HG02642 (cell line): ENCODE results near the gene ATP6V0A1.
"Not testable (repeated sequence)": the region's sequence is repeated elsewhere in the genome, so short reads cannot be mapped to it uniquely, and the experiment has no call there.

Source experiments
- ATAC-seq: cut with Tn5 transposase; IDR thresholded peaks from one replicate; pipeline ENCODE4 v1.9.1; 2021; ENCODE audit warnings: mild to moderate bottlenecking; ENCODE audit not compliant: unreplicated experiment, poor library complexity

Gene ATP6V0A1

DNA sequence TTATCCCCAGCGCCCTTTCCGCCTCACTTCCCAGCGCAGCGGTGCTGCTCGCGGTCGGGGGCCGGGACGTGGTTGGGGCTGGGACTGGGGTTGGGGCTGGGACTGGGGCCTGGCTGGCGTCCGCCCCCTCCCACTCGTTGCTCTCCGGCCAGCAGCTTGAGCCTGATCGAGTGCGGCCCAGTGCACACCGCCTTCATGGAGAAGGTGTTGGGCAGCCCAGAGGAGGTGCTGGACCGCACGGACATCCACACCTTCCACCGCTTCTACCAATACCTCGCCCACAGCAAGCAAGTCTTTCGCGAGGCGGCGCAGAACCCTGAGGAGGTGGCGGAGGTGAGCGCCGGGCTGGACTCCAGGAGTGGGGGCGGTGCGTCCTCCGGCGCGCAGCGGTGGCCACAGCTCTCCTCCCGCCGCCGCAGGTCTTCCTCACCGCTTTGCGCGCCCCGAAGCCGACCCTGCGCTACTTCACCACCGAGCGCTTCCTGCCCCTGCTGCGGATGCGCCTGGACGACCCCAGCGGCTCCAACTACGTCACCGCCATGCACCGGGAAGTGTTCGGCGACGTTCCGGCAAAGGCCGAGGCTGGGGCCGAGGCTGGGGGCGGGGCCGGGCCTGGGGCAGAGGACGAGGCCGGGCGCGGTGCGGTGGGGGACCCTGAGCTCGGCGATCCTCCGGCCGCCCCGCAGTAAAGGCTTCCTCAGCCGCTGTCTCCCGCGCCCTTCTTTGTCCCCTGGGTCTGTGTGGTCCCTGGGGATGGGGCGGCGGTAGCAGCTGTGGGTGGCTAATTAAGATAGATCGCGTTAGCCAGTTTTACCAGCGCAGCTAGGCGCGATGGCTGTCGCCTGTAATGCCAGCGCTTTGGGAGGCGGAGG lies 95.8 kb downstream of the ATP6V0A1 start:
- ATAC-seq, result peak; percentile 77

DNA sequence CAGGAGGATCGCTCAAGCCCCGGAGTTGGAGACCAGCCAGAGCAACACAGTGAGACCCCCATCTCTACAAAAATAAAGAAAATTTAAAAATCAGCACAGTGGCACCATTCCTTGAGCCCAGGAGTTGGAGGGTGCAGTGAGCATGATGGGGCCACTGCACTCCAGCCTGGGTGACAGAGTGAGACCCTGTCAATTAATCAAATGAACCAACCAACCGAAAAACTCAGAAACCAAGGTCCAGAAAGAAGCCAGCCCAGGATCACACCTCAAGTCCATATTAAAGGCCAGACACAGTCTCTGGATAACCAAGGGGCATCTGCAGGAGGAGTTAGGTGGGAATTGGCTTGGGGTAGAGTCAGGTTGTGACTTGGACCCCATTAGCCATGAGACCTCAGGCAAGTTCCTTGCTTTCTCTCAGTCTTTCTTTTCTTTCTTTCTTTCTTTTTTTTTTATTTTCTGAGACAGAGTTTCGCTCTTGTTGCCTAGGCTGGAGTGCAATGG lies 96.5 kb downstream of the ATP6V0A1 start:
- no peak for ATAC-seq

DNA sequence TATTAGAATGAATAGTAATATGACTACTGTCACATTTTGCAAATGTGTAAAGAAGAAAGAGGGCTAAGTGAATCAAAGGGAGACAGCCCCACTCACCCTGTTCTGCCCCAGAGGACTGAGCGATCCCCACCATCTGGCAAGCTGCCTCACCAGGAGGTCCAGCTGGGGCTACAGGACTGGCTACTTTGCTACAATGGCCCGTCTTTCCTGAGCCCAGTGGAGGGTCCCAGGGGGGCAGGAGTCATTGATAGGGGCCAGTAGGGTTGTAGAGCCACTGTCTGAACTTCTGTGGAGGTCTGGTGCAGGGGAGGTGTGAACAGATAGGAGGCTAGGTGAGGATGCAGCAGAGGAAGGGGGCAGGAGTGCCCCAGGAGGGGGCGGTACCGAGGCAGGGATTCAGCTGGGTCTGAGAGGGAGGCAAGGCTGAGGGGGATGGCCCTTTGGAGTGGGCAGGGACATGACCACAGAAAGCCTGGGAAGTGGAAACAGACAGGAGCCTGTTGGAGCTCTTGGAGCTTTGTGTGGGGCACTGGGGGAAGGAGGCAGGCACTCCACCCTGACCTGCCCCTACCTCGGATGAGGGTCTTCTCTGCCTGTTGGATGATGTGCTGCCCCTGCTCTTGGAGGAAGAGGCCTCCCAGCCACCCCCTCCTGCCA lies 97.4 kb downstream of the ATP6V0A1 start:
- not testable (repeated sequence) for ATAC-seq

DNA sequence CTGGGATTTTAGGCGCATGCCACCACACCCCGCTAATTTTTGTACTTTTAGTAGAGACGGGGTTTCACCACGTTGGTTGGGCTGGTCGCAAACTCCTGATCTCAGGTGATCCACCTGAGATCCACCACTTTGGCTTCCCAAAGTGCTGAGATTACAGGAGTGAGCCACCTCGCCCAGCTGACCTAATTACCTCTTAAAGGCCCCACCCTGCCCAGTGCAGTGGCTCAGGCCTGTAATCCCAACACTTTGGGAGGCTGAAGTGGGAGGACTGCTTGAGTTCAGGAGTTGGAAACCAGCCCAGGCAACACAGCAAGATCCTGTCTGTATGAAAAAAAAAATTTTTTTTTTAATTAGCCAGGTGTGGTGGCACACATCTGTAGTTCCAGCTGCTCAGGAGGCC lies 100.4 kb downstream of the ATP6V0A1 start:
- no peak for ATAC-seq

DNA sequence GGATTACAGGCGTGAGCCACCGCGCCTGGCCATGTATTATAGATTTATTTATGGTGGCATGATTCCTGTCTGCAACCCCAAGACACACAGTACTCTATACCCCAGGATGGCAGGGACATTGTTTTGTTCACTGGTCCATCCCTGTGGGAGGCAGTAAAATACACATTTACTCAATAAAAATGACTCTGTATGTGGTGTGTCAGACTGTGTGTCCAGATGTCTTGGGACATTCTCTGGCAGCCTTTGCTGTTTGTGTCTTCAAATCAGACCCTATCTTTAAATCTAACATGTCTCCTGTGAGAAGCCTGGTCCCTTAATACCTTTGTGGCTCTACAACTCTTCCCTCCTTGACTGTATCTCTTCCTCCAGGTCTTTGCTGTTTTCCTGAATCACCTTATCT lies 101.6 kb downstream of the ATP6V0A1 start:
- ATAC-seq, result no peak

DNA sequence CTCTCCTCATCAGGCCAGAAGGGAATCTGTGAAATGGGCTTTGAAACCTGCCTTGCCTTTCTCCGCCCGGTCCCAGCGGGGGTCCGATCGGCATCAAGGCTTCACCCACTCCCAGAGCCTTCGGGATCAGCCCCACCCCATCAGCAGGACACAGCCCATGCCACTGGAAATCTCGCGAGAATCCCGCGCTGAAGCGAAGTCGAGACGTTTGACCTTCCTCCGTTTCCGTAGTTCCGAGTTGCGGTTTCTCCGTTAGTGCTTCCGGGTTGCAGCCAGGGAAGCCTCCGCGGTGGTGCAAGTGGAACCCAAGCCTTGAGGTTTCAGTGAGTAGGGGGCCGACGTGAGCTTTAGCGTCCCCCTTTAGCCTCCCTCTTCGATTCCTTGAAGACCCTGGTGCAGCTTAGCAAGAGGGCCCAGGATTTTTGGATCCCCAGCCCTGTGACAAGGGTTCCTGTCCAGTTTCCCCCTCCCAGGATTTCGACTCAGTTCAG lies 103.3 kb downstream of the ATP6V0A1 start, which contains the start of gene COASY:
COASY (plus strand) TSS at position 252 of the 491 bp plus-strand sequence. CDS start 475 bp downstream, outside the sequence.
- ATAC-seq, result peak; percentile 56

DNA sequence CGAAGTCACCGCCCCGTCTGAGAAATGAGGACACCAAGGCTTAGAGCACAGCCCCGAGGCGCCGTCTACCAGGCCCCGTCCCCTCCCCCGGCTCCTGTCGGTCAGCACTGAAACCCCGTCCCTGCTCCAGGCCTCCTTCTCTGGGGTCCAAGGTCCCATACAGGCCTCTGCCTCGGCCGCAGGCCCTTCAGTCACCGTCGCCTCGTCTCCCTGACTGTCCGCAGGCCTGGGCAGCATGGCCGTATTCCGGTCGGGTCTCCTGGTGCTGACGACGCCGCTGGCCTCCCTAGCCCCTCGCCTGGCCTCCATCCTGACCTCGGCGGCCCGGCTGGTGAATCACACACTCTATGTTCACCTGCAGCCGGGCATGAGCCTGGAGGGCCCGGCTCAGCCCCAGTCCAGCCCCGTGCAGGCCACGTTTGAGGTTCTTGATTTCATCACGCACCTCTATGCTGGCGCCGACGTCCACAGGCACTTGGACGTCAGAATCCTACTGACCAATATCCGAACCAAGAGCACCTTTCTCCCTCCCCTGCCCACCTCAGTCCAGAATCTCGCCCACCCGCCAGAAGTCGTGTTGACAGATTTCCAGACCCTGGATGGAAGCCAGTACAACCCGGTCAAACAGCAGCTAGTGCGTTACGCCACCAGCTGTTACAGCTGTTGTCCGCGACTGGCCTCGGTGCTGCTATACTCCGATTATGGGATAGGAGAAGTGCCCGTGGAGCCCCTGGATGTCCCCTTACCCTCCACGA lies 103.9 kb downstream of the ATP6V0A1 start:
- no peak for ATAC-seq

DNA sequence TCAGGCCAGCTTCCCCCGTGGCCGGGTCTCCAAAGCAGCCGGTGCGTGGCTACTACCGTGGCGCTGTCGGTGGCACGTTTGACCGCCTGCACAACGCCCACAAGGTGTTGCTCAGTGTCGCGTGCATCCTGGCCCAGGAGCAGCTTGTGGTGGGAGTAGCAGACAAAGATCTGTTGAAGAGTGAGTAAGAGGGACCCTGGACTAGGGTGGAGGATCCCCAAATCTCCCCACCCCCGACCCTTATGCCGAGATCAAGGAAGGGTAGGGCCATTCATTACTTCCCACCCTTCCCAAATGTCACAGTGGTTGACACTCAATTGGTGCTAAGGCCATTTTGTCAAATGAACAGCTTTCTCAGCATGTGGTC lies 104.4 kb downstream of the ATP6V0A1 start:
- ATAC-seq, result no peak

DNA sequence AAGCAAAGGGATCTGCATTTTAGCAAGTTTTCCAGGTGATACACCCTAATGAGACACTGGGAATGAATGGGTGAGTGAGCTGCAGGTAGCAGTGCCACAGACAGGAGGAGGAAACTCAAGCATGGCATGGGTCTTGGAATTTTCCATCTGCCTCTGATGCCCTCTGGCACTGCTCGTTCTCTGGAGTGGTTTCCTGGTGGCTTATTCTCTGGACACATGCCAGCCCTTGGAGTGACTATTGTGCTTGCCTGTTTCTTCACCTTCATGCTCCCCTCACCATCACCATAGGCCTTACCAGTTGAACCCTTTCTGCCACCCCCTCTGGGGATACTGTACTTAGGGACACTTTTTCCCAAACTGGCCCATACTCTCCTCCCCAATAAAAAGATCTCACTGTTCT lies 104.9 kb downstream of the ATP6V0A1 start:
- no peak for ATAC-seq

DNA sequence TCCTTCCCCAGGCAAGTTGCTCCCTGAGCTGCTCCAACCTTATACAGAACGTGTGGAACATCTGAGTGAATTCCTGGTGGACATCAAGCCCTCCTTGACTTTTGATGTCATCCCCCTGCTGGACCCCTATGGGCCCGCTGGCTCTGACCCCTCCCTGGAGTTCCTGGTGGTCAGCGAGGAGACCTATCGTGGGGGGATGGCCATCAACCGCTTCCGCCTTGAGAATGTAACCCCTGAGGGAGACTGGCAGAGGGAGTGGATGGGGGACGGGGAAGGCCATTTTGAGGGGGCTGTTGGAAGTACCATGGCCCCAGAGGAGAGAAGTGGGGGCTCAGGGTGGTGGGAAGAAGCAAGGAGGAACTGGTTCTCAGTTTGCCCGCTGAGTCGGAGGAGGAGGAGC lies 105.3 kb downstream of the ATP6V0A1 start:
- no peak for ATAC-seq

DNA sequence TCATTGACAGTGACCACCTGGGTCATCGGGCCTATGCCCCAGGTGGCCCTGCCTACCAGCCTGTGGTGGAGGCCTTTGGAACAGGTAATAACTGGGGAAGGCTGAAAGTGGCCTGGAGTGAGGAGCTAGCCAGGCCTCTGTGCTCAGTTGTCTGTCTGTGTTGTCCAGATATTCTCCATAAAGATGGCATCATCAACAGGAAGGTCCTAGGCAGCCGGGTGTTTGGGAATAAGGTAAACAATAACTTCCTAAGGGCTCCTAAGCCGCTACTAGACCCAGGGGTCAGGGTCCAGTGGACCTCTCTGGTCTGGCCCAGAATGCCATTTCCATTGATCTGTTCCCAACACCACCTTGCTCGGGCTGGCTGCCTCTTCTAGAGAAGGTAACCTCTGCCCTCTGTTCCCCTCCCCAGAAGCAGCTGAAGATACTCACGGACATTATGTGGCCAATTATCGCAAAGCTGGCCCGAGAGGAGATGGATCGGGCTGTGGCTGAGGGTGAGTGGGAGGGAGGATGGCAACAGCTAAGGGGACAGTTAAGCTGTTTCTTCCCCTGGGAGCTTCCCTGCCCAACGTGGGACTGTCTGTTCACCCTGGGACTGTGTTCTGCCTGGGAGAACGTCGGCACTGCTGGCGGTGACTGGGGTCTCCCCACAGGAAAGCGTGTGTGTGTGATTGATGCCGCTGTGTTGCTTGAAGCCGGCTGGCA lies 106.3 kb downstream of the ATP6V0A1 start:
- no peak for ATAC-seq

DNA sequence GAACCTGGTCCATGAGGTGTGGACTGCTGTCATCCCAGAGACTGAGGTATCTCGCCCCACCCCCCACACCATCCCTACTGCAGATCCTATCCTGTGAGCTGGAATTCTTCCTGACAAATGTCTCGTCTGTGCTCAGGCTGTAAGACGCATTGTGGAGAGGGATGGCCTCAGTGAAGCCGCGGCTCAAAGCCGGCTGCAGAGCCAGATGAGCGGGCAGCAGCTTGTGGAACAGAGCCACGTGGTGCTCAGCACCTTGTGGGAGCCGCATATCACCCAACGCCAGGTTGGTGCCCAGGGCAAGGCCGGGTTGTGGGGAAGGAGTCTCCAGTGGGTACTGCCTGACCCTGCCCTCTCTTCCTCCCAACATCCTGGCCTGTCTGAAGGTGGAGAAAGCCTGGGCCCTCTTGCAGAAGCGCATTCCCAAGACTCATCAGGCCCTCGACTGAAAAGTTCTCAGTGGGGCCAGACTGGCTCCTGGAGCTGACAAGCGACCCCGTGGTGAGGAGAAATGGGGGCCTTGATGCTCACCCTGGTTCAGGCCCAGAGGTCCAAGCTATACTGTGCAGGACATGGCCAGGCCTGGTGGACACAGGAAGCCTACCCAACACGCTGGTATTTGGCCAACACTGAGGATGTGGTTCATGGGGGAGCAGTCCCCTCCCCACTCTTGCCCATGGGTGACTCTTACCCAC lies 107.0 kb downstream of the ATP6V0A1 start:
- no peak for ATAC-seq

DNA sequence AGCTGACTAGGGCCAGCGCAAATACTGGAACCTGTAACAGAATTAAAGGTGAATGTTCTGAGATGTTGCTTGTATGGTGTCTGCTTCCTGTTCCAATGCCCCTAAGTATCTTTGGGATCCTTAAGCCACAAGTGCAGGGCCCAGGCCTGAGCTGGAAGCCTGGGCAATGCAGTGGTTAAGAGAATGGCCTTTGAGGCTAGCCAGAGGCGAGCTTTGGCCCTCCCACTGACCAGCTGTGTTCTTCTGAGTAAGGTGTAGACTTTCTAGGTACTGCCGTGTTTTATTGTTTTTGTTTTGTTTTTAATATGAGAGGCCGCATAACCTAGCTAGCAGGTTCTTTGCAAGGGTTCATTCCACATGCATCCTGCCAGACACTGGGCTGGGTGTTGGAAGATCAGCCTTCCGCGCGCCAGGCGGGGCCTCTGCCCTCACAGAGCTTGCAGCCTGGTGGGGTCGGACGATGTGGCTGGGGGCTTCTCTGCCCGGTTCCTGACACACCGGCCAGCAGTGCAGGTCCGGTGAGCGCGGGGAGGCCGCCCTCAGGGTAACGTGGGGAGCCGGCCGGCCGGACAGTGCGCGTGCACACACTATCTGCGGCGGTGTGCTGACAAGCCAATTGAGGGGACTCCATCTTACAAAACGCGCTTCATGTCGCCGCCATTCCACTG lies 107.7 kb downstream of the ATP6V0A1 start:
- ATAC-seq, result no peak

DNA sequence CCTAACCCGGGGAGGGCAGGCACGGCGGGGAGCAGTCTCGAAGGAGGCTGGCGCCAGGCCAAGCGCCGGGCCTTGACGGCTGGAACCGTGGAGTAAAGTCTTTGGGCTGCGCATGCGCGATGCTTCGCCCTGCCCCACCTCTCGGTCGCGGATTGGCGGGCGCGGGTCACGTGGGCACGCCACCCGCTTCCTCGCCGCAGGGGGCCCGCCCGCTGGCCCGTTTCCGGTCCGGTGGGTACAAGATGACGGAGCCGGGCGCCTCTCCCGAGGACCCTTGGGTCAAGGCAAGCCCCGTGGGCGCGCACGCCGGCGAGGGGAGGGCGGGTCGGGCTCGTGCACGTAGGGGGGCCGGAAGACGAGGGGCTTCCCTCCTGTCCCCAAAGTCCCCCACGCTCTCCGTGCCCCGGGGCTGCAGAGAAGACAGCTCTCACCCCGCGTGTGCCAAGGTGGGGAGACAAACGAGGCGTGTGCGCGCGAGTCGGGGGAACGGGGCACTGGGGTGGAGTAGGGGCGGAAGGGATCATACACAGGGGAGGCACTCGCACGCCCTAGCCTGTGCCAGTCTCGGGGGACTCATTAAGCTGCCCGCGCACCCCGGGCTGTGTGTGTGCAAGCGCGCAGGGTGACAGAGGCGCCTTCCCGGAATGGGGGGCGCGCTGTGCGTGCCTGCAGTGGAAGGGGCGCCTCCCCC lies 108.3 kb downstream of the ATP6V0A1 start, which contains the start of gene MLX:
MLX (plus strand) TSS at position 218 of the 691 bp plus-strand sequence; CDS start at position 243, 25 bp downstream.
- ATAC-seq, result peak; percentile 70

DNA sequence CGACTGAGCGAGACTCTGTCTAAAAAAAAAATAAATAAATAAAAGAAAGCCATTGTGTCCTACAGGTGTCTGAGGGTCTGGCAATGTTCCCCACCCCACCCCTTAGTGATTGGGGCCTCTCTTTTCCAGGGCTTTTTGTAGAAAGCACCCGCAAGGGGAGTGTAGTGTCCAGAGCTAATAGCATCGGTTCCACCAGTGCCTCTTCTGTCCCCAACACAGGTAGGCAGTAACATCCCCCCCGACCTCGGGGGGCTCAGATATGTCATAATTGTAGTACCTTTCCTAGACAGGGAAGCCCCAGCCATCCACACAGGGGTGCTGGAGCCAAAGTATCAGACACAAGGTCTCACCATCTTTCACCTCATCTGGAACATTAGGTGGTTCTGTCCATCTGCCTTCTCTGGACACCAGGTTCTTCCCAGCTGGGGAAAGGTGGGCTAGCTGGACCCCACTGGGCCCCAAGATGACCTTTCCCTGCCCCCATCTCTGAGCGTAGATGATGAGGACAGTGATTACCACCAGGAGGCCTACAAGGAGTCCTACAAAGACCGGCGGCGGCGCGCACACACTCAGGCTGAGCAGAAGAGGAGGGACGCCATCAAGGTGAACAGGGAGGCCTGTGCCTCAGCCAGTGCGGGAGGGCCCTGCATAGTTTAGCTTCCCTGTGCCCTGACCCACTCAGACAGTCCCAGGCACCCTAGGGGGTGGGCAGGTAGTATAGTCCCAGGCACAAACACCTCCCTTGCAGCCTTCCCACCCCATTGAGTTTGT lies 109.8 kb downstream of the ATP6V0A1 start:
- ATAC-seq, result no peak

DNA sequence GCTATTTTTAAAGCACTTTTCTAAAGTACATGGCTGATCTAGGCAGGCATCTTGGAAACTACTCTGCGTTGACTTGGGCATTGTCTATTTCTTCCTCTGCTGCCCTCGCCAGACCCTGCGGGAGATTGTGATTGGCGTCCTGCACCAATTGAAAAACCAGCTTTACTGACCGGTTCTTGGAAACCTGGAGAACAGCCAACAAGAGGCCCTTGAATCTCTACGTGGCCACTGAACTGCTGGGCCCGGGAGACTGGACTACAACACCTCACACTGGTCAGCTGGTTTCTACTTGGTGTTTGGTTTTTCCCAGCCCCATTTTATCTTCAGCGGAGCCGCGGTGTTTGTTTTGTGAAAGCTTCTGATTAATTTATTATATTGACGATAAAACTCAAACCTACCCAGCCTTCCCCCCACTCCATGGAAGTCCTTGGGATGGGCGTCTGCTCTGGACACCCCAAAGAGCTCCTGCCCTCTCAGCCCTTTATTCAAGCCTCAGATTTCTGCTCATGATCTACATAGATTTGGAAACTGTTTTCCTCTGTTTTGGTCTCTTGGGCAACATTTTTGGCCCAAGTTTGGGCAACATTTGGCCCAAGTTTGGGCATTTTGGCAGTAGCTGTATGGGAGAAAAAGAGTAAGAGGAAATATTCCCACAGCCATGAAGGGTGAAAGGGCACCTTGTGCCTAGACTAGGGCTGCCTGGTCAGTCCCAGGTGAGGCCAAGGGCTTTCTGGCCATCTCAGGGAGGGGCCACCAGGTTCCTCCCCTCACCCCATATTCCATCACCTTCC lies 113.0 kb downstream of the ATP6V0A1 start:
- no peak for ATAC-seq
